ENCODE results near the gene TRIM65. TPM values are rescaled to one million over a fixed set of nuclear protein-coding genes. Genes with fewer than 3 reads are reported as not detected.

TRIM65 gene
- total RNA-seq, 2 donors from 2014 or later = 12.5 to 21.0 TPM

GRCh38 chr17:75908201-75908600 lies 11.4 kb upstream of the TRIM65 start:
- H3K27ac ChIP-seq = no peak overlapping the region
- no peak overlapping the region for H3K4me3 ChIP-seq
- intact Hi-C loops (cut with DNase I) = loop anchor here (5.0 kb wide), 1 partner anchor 99 kb away; no protein-coding TSS in a partner anchor
- no peaks in the 10 kb centered on the region for H3K9me3 ChIP-seq
- ATAC-seq (no peak), DNase-seq (no peak)
- 76 to 77% methylated on average over 5 to 6 of the region's 6 CpGs for WGBS, 2 donors
- no peaks in the 10 kb centered on the region for H3K27me3 ChIP-seq
- no peak for TF ChIP-seq POLR2A (IDR thresholded peaks at IDR 0.05)
- no peaks in the 10 kb centered on the region for H3K36me3 ChIP-seq (replicated peaks in 1 of 2; ENCODE audit: insufficient read depth in 1 of 2, low read depth in 2 of 2)
- H3K4me1 ChIP-seq = peaks cover 16% of the 10 kb centered on the region

GRCh38 chr17:75906143-75906884 lies 9.6 kb upstream of the TRIM65 start:
- H3K4me1 ChIP-seq = peaks cover 19% of the 10 kb centered on the region

DNA sequence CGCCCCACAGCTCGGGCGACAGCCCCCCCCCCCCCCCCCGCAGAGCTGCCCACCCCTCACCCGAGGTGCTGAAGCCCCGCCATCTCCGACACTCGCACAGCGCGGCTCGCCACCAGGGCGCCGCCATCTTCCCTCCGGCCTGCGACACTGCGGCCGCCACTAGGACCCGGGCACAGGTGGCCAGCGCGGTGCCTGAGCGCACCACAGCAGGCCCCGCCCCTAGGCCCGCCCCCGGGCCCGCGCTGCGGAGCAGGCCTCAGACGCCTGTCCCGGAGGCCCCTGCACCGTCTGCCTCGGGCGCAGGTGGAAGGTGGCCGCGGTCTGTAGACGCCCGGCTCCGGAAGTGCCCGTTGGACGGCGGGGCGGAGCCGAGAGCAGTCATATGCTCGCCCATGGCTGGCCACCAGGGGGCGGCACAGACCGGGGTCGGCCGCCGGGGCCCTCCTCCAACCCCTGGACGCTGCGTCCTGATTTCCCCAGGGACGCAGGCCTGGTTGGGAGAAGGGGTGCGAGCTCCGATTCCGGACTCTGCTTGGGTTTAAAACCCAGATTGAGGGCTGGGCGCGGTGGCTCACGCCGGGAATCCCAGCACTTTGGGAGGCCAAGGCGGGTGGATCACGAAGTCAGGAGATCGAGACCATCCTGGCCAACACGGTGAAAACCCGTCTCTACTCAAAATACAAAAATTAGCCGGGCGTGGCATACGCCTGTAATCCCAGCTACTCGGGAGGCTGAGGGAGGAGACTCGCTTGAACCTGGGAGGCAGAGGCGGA lies 8.2 kb upstream of the TRIM65 start, which contains the start of gene MRPL38:
Gene MRPL38 (minus strand): TSS at position 136 of the 773 bp plus-strand sequence. CDS start 9 bp downstream, at position 127.
- Histone ChIP-seq H3K27me3 (no peaks in the 10 kb centered on the region), H3K27ac (peak within 1 kb of the TSS; percentile 82 to 96 (median 92)), H3K36me3 (replicated peaks in 1 of 2; ENCODE audit: insufficient read depth in 1 of 2, low read depth in 2 of 2) (peaks cover under 1 to 11% of the 10 kb centered on the region in 2 donors), H3K4me1 (peaks cover 19% of the 10 kb centered on the region), H3K4me3 (peak within 1 kb of the TSS; percentile 84 to 91), H3K9me3 (no peaks in the 10 kb centered on the region)
- ATAC-seq (peak; percentile 96), DNase-seq (peak; percentile 96 to 98 (median 96))
- 3 to 5% methylated on average over 17 to 38 of the region's 69 CpGs for WGBS, 2 donors
- TF ChIP-seq, protein P1, sequence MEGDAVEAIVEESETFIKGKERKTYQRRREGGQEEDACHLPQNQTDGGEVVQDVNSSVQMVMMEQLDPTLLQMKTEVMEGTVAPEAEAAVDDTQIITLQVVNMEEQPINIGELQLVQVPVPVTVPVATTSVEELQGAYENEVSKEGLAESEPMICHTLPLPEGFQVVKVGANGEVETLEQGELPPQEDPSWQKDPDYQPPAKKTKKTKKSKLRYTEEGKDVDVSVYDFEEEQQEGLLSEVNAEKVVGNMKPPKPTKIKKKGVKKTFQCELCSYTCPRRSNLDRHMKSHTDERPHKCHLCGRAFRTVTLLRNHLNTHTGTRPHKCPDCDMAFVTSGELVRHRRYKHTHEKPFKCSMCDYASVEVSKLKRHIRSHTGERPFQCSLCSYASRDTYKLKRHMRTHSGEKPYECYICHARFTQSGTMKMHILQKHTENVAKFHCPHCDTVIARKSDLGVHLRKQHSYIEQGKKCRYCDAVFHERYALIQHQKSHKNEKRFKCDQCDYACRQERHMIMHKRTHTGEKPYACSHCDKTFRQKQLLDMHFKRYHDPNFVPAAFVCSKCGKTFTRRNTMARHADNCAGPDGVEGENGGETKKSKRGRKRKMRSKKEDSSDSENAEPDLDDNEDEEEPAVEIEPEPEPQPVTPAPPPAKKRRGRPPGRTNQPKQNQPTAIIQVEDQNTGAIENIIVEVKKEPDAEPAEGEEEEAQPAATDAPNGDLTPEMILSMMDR (IDR thresholded peaks at IDR 0.05) = peak; percentile 97 to 100 (median 99)
- peak; percentile 67 to 85 (median 69) for TF ChIP-seq POLR2A (IDR thresholded peaks at IDR 0.05)
- intact Hi-C loops (cut with DNase I) = loop anchor here (5.0 kb wide), 1 partner anchor 102 kb away; no protein-coding TSS in a partner anchor

More at GRCh38 chr17:75906143-75906884, 9.6 kb upstream of the TRIM65 start:
- Histone ChIP-seq H3K27ac (peak overlapping the region in 1 of 4 donors; percentile 6), H3K36me3 (replicated peaks in 1 of 2; ENCODE audit: insufficient read depth in 1 of 2, low read depth in 2 of 2) (peaks cover 0 to 6% of the 10 kb centered on the region in 2 donors), H3K27me3 (no peaks in the 10 kb centered on the region), H3K9me3 (no peaks in the 10 kb centered on the region), H3K4me3 (no peak overlapping the region)
- ATAC-seq (no peak), DNase-seq (no peak)
- no peak for TF ChIP-seq POLR2A (IDR thresholded peaks at IDR 0.05)
- TF ChIP-seq, protein P1 (IDR thresholded peaks at IDR 0.05) = no peak
- intact Hi-C loops (cut with DNase I) = loop anchor here (5.0 kb wide), 1 partner anchor 101 kb away; no protein-coding TSS in a partner anchor
- 88 to 89% methylated on average over 9 to 10 of the region's 10 CpGs for WGBS, 2 donors

DNA sequence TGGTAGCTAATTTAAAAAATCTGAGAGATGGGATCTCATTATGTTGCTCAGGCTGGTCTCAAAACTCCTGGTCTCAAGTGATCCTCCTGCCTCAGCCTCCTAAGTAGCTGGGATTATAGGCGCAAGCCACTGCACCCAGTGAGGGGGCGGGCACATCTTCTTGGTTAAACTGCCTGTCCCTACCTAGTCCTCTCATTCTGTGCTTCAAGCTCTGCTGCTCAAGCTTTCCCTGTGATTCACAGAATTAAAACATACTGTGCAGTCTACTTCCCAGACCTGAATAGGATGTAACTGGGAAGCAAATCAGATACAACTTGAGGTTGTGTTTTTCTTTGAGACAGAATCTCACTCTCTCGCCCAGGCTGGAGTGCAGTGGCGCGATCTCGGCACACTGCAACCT lies 5.7 kb upstream of the TRIM65 start:
- WGBS, 2 donors = 88% methylated on average over 6 of the region's 6 CpGs
- H3K4me3 ChIP-seq = no peak overlapping the region
- intact Hi-C loops (cut with DNase I) = no loop called here
- ATAC-seq (no peak), DNase-seq (no peak)
- no peaks in the 10 kb centered on the region for H3K9me3 ChIP-seq
- peaks cover 20% of the 10 kb centered on the region for H3K4me1 ChIP-seq
- no peak for TF ChIP-seq POLR2A (IDR thresholded peaks at IDR 0.05)
- no peak overlapping the region for H3K27ac ChIP-seq
- H3K27me3 ChIP-seq = no peaks in the 10 kb centered on the region
- peaks cover 8 to 18% of the 10 kb centered on the region in 2 donors for H3K36me3 ChIP-seq (replicated peaks in 1 of 2; ENCODE audit: insufficient read depth in 1 of 2, low read depth in 2 of 2)

DNA sequence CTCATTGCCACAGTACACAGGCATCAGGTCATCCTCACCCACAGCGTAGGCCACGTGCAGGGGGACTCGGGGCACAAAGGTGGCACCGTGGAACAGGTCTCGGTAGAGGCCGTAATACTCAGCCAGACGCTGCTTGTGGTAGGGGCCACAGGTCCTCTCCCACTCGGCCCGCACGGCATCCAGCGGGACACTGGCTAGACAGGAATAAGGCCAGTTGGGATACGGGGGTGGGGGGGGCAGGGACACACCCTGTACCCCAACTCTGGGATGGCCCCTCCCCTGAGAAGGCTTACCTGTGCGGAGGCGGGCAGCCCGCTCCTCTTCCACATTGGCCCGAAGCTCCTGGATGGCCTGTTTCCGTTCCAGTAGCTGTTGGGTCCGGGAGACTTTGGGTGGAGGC lies 5.0 kb upstream of the TRIM65 start:
- H3K36me3 ChIP-seq (replicated peaks in 1 of 2; ENCODE audit: insufficient read depth in 1 of 2, low read depth in 2 of 2) = peaks cover 8 to 18% of the 10 kb centered on the region in 2 donors
- WGBS, 2 donors = 85 to 88% methylated on average over 16 to 17 of the region's 18 CpGs

More for the DNA sequence above, 5.0 kb upstream of the TRIM65 start:
- Histone ChIP-seq H3K4me1 (peaks cover 26% of the 10 kb centered on the region), H3K27ac (no peak overlapping the region), H3K9me3 (no peaks in the 10 kb centered on the region), H3K4me3 (no peak overlapping the region), H3K27me3 (no peaks in the 10 kb centered on the region)
- TF ChIP-seq, protein P1 (IDR thresholded peaks at IDR 0.05) = no peak
- TF ChIP-seq POLR2A (IDR thresholded peaks at IDR 0.05) = no peak
- DNase-seq = no peak
- intact Hi-C loops (cut with DNase I) = no loop called here
- no peak for ATAC-seq
